GM21528 (cell line): ENCODE results near the gene CUEDC1.
"Not testable (repeated sequence)": the region's sequence is repeated elsewhere in the genome, so short reads cannot be mapped to it uniquely, and the experiment has no call there.

ENCODE experiments used
- ATAC-seq: cut with Tn5 transposase; IDR thresholded peaks from one replicate; pipeline ENCODE4 v1.9.1; 2021; ENCODE audit warnings: mild to moderate bottlenecking, moderate library complexity; ENCODE audit not compliant: unreplicated experiment, low FRiP score

Gene CUEDC1

DNA sequence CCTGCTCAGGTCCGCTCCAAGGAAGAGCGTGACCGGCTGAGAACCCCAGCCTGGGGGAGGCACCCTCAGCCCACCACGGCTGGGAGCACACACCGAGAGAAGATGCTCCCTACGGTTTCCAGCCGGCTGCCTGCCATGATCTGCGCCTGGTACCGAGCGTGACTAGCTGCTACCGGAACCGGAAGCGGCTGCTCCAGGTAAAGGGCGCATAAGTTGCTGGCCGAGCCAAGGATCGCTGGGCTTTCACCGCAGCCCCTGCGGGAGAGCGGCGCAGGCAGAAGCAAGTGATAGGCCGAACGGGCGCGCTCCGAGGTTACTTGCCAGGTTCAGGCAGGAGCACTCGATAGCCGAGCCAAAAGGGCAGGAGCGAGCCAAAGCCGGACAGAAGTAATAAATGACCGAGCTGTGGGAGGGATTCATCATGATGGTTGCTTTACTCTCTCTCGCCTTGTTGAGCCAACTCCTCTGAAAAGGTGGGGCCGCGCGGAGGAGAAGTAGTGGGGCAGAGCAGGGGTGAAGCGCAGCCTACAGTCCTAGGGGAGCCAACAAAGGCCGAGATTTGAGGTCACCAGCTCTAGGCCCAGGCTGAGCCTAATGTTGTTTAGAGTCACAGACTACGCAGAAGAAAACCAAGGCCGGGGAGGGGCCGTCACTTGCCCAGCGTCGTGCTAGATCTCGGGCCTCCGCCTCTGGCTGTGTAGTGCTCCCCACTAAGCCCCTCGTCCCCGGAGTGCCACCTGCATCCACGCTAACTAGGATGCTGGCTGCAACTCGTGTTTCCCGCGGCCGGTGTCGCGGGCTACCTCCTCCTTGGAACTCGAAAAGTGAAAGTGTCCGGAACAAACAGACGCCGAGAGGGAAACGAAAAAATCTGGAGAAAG is 105.1 kb downstream of the CUEDC1 start, which contains the start of gene MRPS23:
TSS of gene MRPS23 (minus strand) at position 171 of the 881 bp plus-strand sequence. CDS start at position 137, 34 bp downstream.
- ATAC-seq: peak; percentile 95

DNA sequence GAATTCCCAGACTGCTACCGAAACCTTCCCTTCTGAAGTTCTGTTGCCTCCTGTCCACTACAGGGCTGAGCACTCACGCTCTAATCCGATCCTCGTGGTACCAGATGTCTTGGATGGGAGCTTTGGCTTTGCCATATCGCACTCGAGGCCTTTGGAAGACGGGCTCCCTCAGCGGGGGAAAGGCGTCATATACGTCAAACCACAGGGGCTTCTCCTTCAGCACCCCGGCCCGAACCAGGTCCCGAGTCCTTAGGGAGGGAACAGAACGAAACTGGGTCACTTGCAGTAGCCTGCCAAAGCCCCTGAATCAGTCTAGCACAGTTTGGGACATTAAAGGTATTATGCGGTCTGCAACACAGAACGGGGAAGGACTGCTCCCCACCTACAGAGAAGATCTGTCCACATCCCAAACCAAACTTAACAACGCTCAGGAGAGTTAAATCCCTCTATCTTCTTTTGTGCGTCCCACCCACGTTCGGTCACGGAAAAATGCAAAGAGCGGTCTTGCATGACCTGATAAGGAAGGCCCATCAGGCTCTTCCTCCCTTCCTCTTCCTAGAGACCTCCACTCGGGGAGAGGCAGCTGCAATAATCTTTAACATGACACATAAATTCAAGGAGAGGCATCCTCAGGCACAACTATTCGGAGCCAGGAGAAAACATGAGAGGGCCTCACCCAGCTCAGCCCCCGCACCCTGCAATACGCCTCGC is 105.9 kb downstream of the CUEDC1 start:
- ATAC-seq: peak; percentile 3

DNA sequence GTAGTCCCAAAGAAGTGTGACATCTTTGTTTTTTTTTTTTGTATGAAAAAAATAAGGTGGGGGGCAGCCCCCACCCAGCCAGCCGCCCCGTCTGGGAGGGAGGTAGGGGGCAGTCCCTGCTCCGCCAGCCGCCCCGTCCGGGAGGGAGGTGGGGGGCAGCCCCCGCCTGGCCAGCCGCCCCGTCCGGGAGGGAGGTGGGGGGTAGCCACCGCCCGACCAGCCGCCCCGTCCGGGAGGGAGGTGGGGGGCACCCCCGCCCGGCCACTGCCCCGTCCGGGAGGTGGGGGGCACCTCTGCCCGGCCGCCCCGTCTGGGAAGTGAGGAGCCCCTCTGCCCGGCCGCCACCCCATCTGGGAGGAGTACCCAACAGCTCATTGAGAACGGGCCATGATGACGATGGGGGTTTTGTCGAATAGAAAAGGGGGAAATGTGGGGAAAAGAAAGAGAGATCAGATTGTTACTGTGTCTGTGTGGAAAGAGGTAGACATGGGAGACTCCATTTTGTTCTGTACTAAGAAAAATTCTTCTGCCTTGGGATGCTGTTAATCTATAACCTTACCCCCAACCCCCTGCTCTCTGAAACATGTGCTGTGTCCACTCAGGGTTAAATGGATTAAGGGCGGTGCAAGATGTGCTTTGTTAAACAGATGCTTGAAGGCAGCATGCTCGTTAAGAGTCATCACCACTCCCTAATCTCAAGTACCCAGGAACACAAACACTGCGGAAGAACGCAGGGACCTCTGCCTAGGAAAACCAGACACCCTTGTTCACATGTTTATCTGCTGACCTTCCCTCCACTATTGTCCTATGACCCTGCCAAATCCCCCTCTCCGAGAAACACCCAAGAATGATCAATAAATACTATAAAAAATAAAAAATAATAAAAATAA is 108.9 kb downstream of the CUEDC1 start:
- ATAC-seq: not testable (repeated sequence)

- no peak for ATAC-seq
Measured at GRCh38 chr17:57842280-57842679, 112.9 kb downstream of the CUEDC1 start.

- no peak for ATAC-seq
Measured at GRCh38 chr17:57839571-57839923, 115.7 kb downstream of the CUEDC1 start.

GRCh38 chr17:57838857-57839570 is 116.2 kb downstream of the CUEDC1 start:
- ATAC-seq: no peak

- no peak for ATAC-seq
Measured at GRCh38 chr17:57838453-57838852, 116.8 kb downstream of the CUEDC1 start.

- ATAC-seq: no peak
Measured at GRCh38 chr17:57835333-57835900, 119.8 kb downstream of the CUEDC1 start.

DNA sequence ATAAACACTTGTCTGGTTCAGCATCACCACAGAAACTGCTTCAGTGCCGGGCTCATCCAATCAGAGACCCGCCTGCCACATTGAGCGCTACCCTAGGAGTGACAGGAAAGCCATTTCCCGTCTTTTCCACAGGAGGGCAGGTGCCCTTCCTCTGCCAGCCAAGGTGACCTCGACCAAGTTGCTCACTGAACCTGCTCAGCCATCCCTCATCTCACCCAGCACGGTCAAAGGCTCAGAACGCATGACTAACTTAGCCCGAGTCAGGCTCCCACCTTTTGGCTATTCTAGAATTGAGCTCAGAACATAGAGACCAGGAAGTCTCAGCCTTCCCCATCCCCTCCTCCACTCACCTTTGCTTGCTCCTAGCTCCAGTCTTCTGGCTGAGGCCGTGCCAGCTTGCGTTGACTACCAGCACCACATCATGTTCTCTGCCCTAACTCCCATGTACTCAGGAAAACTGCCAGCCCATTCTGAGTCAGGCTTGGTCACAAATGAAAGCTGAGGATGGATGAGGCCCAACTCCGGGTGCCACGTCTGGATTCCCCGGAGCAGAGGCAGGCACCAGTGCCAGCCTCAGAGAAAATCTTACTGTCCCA is 121.0 kb downstream of the CUEDC1 start:
- no peak for ATAC-seq

DNA sequence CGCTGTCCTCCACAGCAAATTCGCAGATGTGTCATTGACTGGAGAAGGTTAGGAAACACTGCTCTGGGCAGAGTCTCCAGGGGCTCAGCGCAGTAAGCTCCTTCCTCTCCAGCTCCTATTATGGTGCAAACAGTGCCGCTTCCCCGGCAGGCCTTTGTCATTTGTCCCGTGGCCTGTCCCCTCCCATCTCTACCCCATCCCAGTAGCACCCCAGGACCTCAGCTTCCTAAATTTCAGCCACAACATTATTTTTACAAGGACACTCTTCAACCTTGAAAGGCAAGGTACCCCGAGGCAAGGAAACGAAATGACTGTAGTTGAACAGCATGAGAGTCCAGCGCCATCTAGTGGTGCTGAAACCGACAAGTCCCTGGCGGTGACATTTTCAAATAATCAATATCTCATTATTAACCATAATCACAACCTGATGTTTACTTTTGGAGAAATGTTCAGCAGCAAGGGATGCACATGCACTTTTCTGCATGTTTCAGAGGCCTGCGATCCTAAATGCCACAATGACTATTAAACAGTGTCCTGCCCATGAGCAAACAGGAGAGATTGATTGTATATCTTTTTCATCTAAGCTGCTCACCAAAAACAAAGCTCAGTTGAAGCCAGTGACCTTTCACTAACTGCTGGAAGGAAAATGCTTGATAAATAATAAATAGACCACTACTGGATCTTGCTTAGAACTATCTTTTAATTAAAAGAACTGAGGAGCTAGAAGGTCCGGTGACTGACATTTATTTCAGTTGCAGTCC is 121.9 kb downstream of the CUEDC1 start:
- no peak for ATAC-seq

DNA sequence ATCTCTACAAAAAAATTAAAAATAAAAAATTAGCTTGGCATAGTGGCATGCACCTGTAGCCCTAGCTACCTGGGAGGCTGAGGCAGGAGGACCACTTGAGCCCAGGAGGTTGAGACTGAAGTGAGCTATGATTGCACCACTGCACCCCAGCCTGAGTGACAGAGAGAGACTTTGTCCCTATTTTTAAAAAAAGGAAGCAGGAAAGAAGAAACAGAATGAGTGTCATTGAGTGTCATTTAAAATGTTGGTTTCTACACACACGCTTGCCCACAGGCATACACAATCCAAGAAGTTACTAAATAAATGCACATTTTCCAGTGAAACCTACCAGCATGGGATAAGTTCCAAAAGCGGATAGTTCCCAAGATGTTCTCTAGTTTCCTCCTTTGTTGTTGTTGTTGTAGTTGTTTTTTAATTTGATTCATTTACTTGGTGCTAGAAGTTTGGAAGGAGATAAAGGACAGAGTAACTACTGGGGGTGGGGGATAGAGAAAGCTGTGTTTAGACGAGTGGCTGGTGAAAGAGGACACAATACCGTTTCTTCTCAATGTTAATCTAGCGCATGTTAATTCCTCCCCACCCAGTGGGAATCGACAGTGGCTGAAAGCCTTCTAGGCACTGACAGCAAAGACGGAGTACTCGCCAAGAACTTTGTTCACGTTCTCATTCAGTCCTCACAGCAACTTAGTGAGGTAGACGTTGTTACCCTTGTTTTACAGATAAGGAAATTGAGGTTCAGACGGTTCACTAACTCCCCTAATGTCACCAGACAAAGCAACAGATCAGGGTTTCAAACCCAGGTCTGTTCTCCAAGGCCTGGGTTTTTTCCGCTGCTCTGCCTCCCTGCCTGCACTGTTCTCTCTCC is 122.7 kb downstream of the CUEDC1 start:
- no peak for ATAC-seq

- no peak for ATAC-seq
Measured at GRCh38 chr17:57830880-57831279, 124.3 kb downstream of the CUEDC1 start.

DNA sequence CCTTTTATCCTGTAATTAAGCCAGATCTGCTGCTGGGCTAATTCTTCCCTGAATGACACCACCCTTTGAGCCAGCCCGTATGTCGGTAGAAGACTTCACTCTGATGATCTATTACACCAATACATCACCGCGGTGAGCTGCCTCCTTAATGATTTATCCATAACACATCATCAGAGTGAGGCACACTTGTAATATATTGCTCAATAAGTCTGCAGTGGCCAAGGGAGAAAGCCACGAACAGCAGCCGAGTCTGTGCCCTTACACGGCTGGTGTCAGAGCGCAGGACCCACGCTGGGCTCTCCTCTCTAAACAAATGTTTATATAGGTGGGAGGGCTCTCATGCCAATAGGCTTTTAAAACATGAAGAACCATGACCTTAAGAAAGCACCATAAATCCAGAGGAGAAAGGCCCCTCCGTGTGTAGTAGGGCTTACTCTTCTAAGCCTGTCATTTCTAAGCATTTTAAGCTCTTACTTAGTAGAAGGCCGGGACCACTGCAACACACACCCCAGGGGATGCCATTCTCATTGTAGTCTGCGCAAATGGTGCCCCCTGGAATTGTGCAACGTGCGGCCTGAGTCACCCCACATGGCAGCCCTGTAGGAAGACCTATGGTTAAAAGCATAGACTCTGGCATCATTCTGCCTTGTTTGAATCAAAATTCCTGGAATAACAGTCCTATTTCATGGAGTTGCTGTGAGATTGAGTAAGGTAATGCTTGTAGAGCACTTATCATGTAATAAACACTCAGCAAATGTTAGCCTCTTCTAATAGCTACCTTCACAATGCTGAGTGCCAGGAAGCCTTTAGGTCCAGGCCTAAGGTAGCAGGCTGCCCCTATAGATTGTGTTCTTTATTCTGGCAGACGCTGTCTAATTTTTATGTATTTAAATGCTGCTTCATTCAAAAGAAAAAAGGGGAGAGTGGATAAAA is 131.5 kb downstream of the CUEDC1 start:
- no peak for ATAC-seq

DNA sequence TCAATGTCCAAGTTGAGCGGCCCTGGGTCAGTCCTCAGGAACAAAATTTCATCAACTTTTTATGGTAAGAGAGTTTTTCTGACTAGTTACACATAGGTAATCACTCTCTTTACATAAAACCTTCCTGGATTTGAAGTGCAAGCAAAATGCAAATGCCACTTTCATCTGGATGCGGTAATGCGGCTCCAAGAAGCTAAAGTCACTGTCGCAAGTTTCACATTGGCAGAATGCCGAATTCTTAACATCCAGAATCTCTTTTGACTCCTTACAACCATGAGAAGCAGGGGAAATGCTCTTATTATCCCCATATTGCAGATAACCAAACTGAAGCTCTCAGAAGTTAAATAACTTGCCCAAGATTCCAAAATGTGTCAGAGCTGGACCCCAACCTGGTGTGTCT is 135.3 kb downstream of the CUEDC1 start:
- no peak for ATAC-seq

DNA sequence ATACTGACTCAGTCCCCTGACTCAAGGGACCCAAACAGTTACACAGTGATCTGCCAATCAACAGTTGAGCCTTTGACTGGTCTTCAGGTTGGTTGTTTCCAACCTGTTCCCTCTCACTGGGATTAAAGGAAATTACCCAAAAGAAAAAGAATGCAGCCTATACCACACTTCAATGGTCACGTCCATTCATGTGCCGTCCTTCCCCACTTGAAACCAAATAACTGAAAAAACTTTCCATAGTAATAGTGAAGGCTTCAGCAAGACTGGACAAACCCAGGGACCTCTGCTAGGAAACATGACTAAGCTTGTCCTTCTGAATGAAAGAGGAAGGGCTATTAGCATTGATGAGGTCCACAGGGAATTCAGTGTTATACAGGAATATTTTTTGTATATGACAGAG is 135.9 kb downstream of the CUEDC1 start:
- ATAC-seq: no peak

DNA sequence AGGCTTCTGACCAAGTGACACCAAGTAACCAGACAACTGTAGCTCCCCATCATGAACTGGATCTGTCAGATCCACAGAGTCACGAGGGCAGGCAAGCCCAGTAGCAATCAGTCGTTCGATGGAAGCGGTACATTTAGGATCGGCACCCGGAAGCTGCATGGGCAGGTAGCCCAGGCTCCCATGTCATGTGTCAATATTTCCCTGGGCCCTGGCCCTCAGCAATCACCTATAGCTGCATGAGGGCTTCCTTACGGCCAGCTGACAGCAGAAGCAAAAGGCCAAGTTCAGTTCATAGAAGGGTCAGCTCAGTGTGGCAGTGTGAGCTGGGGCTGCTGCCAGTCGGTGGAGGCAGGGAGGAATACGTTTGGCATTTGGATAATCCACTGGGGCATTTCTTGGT is 137.1 kb downstream of the CUEDC1 start:
- no peak for ATAC-seq

- no peak for ATAC-seq
Measured at GRCh38 chr17:57817299-57817698, 137.9 kb downstream of the CUEDC1 start.
